NCI-H460 (cell line): ENCODE data around the gene MLH1. TPM values are rescaled to one million over a fixed set of nuclear protein-coding genes. Genes with fewer than 3 reads are reported as not detected.
"Not testable (repeated sequence)": the region's sequence is repeated elsewhere in the genome, so short reads cannot be mapped to it uniquely, and the experiment has no call there.

Experiments
- DNase-seq: peaks from one replicate; pipeline ENCODE4 v3.0.0-alpha.2; 2016; ENCODE audit warnings: low read depth; ENCODE audit errors: extremely low read depth
- polyA plus RNA-seq: library from polyadenylated mRNA; depleted of rRNA; stranded (reverse); fragments of >200 nt; gene quantifications from 2 replicates; pipeline ENCODE4 v1.2.3, GENCODE V29; 2014; cell fraction: nucleus; rRNA removed
- total RNA-seq: library from RNA; depleted of rRNA; stranded (reverse); fragments of >200 nt; shearing (Covaris generic); gene quantifications from 2 replicates; pipeline ENCODE4 v1.2.3, GENCODE V29; 2014; rRNA removed

MLH1 gene
- total RNA-seq, result 45.0 and 45.3 TPM in 2 replicates
- polyA plus RNA-seq, result 40.7 and 43.9 TPM in 2 replicates

GRCh38 chr3:36993326-36994283, at the start of gene MLH1:
Gene MLH1, plus strand, starts transcription at chr3:36993518. Its CDS starts 30 bp downstream, at chr3:36993548.
- DNase-seq, result peak; percentile 100

GRCh38 chr3:36943601-36944000, 49.7 kb upstream of the MLH1 start:
- no peak for DNase-seq

- no peak for DNase-seq
Observed at GRCh38 chr3:36944012-36944640, 49.2 kb upstream of the MLH1 start.

- DNase-seq, result no peak
Observed at GRCh38 chr3:36944641-36945270, 48.6 kb upstream of the MLH1 start, which contains the start of gene TRANK1. Gene TRANK1, minus strand, starts transcription at chr3:36945054. Its CDS starts 245 bp downstream, at chr3:36944809.

GRCh38 chr3:36945333-36945980, 47.9 kb upstream of the MLH1 start:
- DNase-seq, result no peak

GRCh38 chr3:36947814-36948213, 45.5 kb upstream of the MLH1 start:
- not testable (repeated sequence) for DNase-seq

- no peak for DNase-seq
Observed at GRCh38 chr3:36954452-36955134, 38.7 kb upstream of the MLH1 start.

- no peak for DNase-seq
Observed at GRCh38 chr3:36956155-36956554, 37.2 kb upstream of the MLH1 start.

GRCh38 chr3:36957063-36957462, 36.3 kb upstream of the MLH1 start:
- DNase-seq, result no peak

GRCh38 chr3:36957862-36958686, 35.2 kb upstream of the MLH1 start:
- DNase-seq, result no peak

- no peak for DNase-seq
Observed at GRCh38 chr3:36959821-36960220, 33.5 kb upstream of the MLH1 start.

GRCh38 chr3:36960502-36960901, 32.8 kb upstream of the MLH1 start:
- no peak for DNase-seq

GRCh38 chr3:36963008-36963407, 30.3 kb upstream of the MLH1 start:
- DNase-seq, result not testable (repeated sequence)

- no peak for DNase-seq
Observed at GRCh38 chr3:36964331-36964730, 29.0 kb upstream of the MLH1 start.

- DNase-seq, result no peak
Observed at GRCh38 chr3:36964817-36965216, 28.5 kb upstream of the MLH1 start.

- no peak for DNase-seq
Observed at GRCh38 chr3:36965440-36965839, 27.9 kb upstream of the MLH1 start.

- no peak for DNase-seq
Observed at GRCh38 chr3:36969085-36969484, 24.2 kb upstream of the MLH1 start.

- no peak for DNase-seq
Observed at GRCh38 chr3:36969540-36970432, 23.5 kb upstream of the MLH1 start.
